ENCODE results near the gene GINS1. TPM values are rescaled to one million over a fixed set of nuclear protein-coding genes. Genes with fewer than 3 reads are reported as not detected.
A peak's percentile ranks its signal among the peaks of the same experiment; 100 is the strongest.

Gene GINS1
- total RNA-seq, 1 experiment from 2014 or later = 30.4 TPM

GRCh38 chr20:25496165-25496967 lies 88.9 kb downstream of the GINS1 start:
- TF ChIP-seq CBX3 (IDR thresholded peaks at IDR 0.05; ENCODE audit: low read depth) = no peak
- TF ChIP-seq RAD21 (IDR thresholded peaks at IDR 0.05; ENCODE audit: low read depth) = no peak
- no peak for TF ChIP-seq JUND (IDR thresholded peaks at IDR 0.05)
- no peak for TF ChIP-seq POLR2A (IDR thresholded peaks at IDR 0.05; ENCODE audit: borderline replicate concordance, extremely low read depth, insufficient read depth, insufficient read length)
- no peak for TF ChIP-seq SRF (IDR thresholded peaks at IDR 0.05; ENCODE audit: low read depth)
- TF ChIP-seq CTCF (IDR thresholded peaks at IDR 0.05 in 2 of 3, conservative IDR thresholded peaks at IDR 0.05 in 1 of 3; ENCODE audit: borderline replicate concordance in 1 of 3, insufficient read depth in 1 of 3, low read depth in 2 of 3, low read length in 2 of 3) = no peak
- TF ChIP-seq EZH2 (IDR thresholded peaks at IDR 0.05) = no peak
- no peak for TF ChIP-seq EZH2phosphoT487 (IDR thresholded peaks at IDR 0.05; ENCODE audit: borderline replicate concordance)
- no peak for TF ChIP-seq MAX (IDR thresholded peaks at IDR 0.05)
- TF ChIP-seq CEBPB (IDR thresholded peaks at IDR 0.05; ENCODE audit: low read depth) = no peak
- no peak for TF ChIP-seq YY1 (IDR thresholded peaks at IDR 0.05; ENCODE audit: extremely low read depth, insufficient replicate concordance, low read depth, low read length)
- no peak for TF ChIP-seq ELF1 (IDR thresholded peaks at IDR 0.05; ENCODE audit: borderline replicate concordance, low read depth)
- no peak for TF ChIP-seq ZBTB33 (IDR thresholded peaks at IDR 0.05; ENCODE audit: extremely low read depth, insufficient replicate concordance, low read length)
- BruUV-seq (replicated peaks) = no TSS peak
- Histone ChIP-seq H3K79me2 (ENCODE audit: insufficient read depth, low read length) (no peaks in the 10 kb centered on the region), H3K4me2 (ENCODE audit: low read length) (no peak overlapping the region), H4K20me1 (ENCODE audit: insufficient read depth) (no peaks in the 10 kb centered on the region), H3K9ac (ENCODE audit: low read length) (no peak overlapping the region), H3K4me3 (replicated peaks in 1 of 2; ENCODE audit: low read depth in 1 of 2, low read length in 2 of 2) (no peak overlapping the region), H3K36me3 (ENCODE audit: control insufficient read depth in 1 of 2, insufficient read depth in 2 of 2, low read length in 2 of 2) (no peaks in the 10 kb centered on the region), H3K9me3 (ENCODE audit: control insufficient read depth in 1 of 2, insufficient read depth in 1 of 2, low read depth in 1 of 2, low read length in 2 of 2) (no peaks in the 10 kb centered on the region), H3K27ac (ENCODE audit: low read depth, low read length) (no peak overlapping the region), H3K4me1 (ENCODE audit: control insufficient read depth in 1 of 2, insufficient read depth in 2 of 2, low read length in 2 of 2) (peaks cover 0 to 4% of the 10 kb centered on the region in 2 experiments; a peak in 1 of 4 replicates), H3K27me3 (ENCODE audit: insufficient read depth, low read length) (no peaks in the 10 kb centered on the region), H2AFZ (ENCODE audit: low read depth, low read length, poor library complexity, severe bottlenecking) (no peak overlapping the region), H3K9me2 (ENCODE audit: insufficient read depth) (no peaks in the 10 kb centered on the region)
- ChIA-PET RAD21 (ENCODE audit: low non-redundant PET in 1 of 2, low total read pairs in 2 of 2, uncharacterized antibody in 2 of 2, unreplicated experiment in 2 of 2) (no interaction called here), CTCF (no interaction called here), POLR2A (no interaction called here)
- DNase-seq (ENCODE audit: low read depth, low spot score) (no peak), ATAC-seq (peak; percentile 7; the same call in 1 of the 2 replicates)
- intact Hi-C loops (cut with micrococcal nuclease) = no loop called here

All from HCT116 (cell line).